WTC11 (cell line): ENCODE measurements around the gene CAMTA1. TPM values are rescaled to one million over a fixed set of nuclear protein-coding genes. Genes with fewer than 3 reads are reported as not detected.
A peak's percentile ranks its signal among the peaks of the same experiment; 100 is the strongest.

Source experiments
- ATAC-seq: fragments of 200-7000 bp; cut with Tn5 transposase; 2 replicates; pipeline ENCODE4 v1.10.0; 2021; ENCODE audit warnings: mild to moderate bottlenecking, moderate library complexity
- CTCF ChIA-PET: fragments of 300-600 bp; sonication (Branson Sonifier 250); formaldehyde crosslinking; loops from one replicate; lab custom pipeline; 2021; ENCODE audit warnings: antibody characterized with exemption; lab: Charles Lee
- POLR2A ChIA-PET: fragments of 350-600 bp; sonication (Branson Sonifier 250); formaldehyde crosslinking; loops from one replicate; lab custom pipeline; 2021; ENCODE audit warnings: antibody characterized with exemption; lab: Charles Lee
- DNase-seq: peaks from one replicate; pipeline ENCODE4 v3.0.0; 2021; ENCODE audit warnings: low spot score
- H3K27ac Mint-ChIP-seq: 2 replicates; pipeline ENCODE4 v1.8.0; 2021; ENCODE audit warnings: mixed read lengths
- H3K27me3 Mint-ChIP-seq: 2 replicates; pipeline ENCODE4 v1.8.0; 2021; ENCODE audit warnings: low read depth, mild to moderate bottlenecking, moderate library complexity, mixed read lengths
- H3K36me3 Mint-ChIP-seq: 2 replicates; pipeline ENCODE4 v1.8.0; 2021; ENCODE audit warnings: mixed read lengths
- H3K4me1 Mint-ChIP-seq: 2 replicates; pipeline ENCODE4 v1.8.0; 2022; ENCODE audit warnings: mixed read lengths
- H3K4me3 Mint-ChIP-seq: 2 replicates; pipeline ENCODE4 v1.8.0; 2021; ENCODE audit warnings: mild to moderate bottlenecking, moderate library complexity, mixed read lengths
- H3K9me3 Mint-ChIP-seq: 2 replicates; pipeline ENCODE4 v1.8.0; 2021; ENCODE audit warnings: mixed read lengths
- ATF3 ChIP-seq: sonication (generic); formaldehyde crosslinking; conservative IDR thresholded peaks from 2 replicates; pipeline ENCODE4 v1.8.1; 2022; ENCODE audit warnings: mild to moderate bottlenecking, missing genetic modification reagents
- CREB1 ChIP-seq: sonication (generic); formaldehyde crosslinking; IDR thresholded peaks from 2 replicates; pipeline ENCODE4 v1.8.0; 2023; ENCODE audit warnings: mild to moderate bottlenecking, missing genetic modification reagents
- CREM ChIP-seq: sonication (generic); formaldehyde crosslinking; IDR thresholded peaks from 2 replicates; pipeline ENCODE4 v1.8.1; 2022; ENCODE audit warnings: mild to moderate bottlenecking, missing genetic modification reagents, moderate library complexity
- IRF1 ChIP-seq: sonication (generic); formaldehyde crosslinking; IDR thresholded peaks from 2 replicates; pipeline ENCODE4 v1.8.0; 2023; ENCODE audit warnings: missing genetic modification reagents
- KAT7 ChIP-seq: sonication (generic); formaldehyde crosslinking; IDR thresholded peaks from 2 replicates; pipeline ENCODE4 v1.8.1; 2023; ENCODE audit warnings: missing genetic modification reagents, mild to moderate bottlenecking, borderline replicate concordance
- MLX ChIP-seq: sonication (generic); formaldehyde crosslinking; IDR thresholded peaks from 2 replicates; pipeline ENCODE4 v1.8.1; 2023; ENCODE audit warnings: mild to moderate bottlenecking, missing genetic modification reagents, moderate library complexity
- NFE2L1 ChIP-seq: sonication (generic); formaldehyde crosslinking; IDR thresholded peaks from 2 replicates; pipeline ENCODE4 v1.8.1; 2023; ENCODE audit warnings: missing genetic modification reagents
- NR3C1 ChIP-seq: sonication (generic); formaldehyde crosslinking; conservative IDR thresholded peaks from 2 replicates; pipeline ENCODE4 v1.8.1; 2023; ENCODE audit warnings: low read depth, mild to moderate bottlenecking, missing genetic modification reagents
- SMAD4 ChIP-seq: sonication (generic); formaldehyde crosslinking; IDR thresholded peaks from 2 replicates; pipeline ENCODE4 v1.8.0; 2022; ENCODE audit warnings: mild to moderate bottlenecking, missing genetic modification reagents
- STAT6 ChIP-seq: sonication (generic); formaldehyde crosslinking; conservative IDR thresholded peaks from 2 replicates; pipeline ENCODE4 v1.8.1; 2023; ENCODE audit warnings: mild to moderate bottlenecking, low read depth, missing genetic modification reagents, moderate library complexity
- TCF7 ChIP-seq: sonication (generic); formaldehyde crosslinking; IDR thresholded peaks from 2 replicates; pipeline ENCODE4 v1.8.0; 2022; ENCODE audit warnings: mild to moderate bottlenecking, low read depth, missing genetic modification reagents, moderate library complexity
- TEAD4 ChIP-seq: sonication (generic); formaldehyde crosslinking; IDR thresholded peaks from 2 replicates; pipeline ENCODE4 v1.8.0; 2022; ENCODE audit warnings: mild to moderate bottlenecking, missing genetic modification reagents
- ZNF219 ChIP-seq: sonication (generic); formaldehyde crosslinking; IDR thresholded peaks from 2 replicates; pipeline ENCODE4 v1.8.0; 2023; ENCODE audit warnings: missing genetic modification reagents, mild to moderate bottlenecking, borderline replicate concordance
- ZNF423 ChIP-seq: fragments of 250-450 bp; sonication (Bioruptor Pico); IDR thresholded peaks from 2 replicates; pipeline ENCODE4 v2.1.2; 2022; ENCODE audit warnings: mild to moderate bottlenecking, moderate library complexity
- total RNA-seq: library from RNA; stranded (reverse); gene quantifications from 3 replicates; pipeline ENCODE4 v1.2.3, GENCODE V29; 2021
- TF ChIP-seq, protein P1 (sequence below): sonication (generic); formaldehyde crosslinking; IDR thresholded peaks from 2 replicates; pipeline ENCODE4 v1.8.1; 2023; ENCODE audit warnings: mild to moderate bottlenecking, missing genetic modification reagents, moderate library complexity

CAMTA1 gene
- total RNA-seq, 1 experiment from 2014 or later = 86.4 TPM

GRCh38 chr1:7501084-7501491 is 715.8 kb downstream of the CAMTA1 start:
- ChIA-PET POLR2A (no interaction called here), CTCF (interaction anchor here (0.9 kb wide), 1 partner anchor 146 kb away, joined by 3 read pairs; no protein-coding TSS in a partner anchor)
- no peak for DNase-seq
- TF ChIP-seq MLX (no peak), TEAD4 (no peak), CREM (CRISPR knock-in tag) (no peak), SMAD4 (no peak), NFE2L1 (CRISPR knock-in tag) (no peak), ZNF219 (CRISPR knock-in tag) (no peak), CREB1 (CRISPR knock-in tag) (no peak), NR3C1 (CRISPR knock-in tag) (no peak), STAT6 (CRISPR knock-in tag) (no peak)
- TF ChIP-seq, protein P1, sequence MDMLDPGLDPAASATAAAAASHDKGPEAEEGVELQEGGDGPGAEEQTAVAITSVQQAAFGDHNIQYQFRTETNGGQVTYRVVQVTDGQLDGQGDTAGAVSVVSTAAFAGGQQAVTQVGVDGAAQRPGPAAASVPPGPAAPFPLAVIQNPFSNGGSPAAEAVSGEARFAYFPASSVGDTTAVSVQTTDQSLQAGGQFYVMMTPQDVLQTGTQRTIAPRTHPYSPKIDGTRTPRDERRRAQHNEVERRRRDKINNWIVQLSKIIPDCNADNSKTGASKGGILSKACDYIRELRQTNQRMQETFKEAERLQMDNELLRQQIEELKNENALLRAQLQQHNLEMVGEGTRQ (CRISPR knock-in tag) = no peak
- Mint-ChIP-seq H3K9me3 (no peaks in the 10 kb centered on the region), H3K36me3 (no peaks in the 10 kb centered on the region), H3K27ac (no peak overlapping the region), H3K27me3 (no peaks in the 10 kb centered on the region), H3K4me1 (peaks cover 2% of the 10 kb centered on the region; the same call in 1 of the 2 replicates), H3K4me3 (no peak overlapping the region)
- no peak; the same call in 1 of the 2 replicates for ATAC-seq

GRCh38 chr1:7501723-7502603 is 716.7 kb downstream of the CAMTA1 start:
- Mint-ChIP-seq H3K27me3 (no peaks in the 10 kb centered on the region), H3K4me1 (peaks cover 2% of the 10 kb centered on the region; the same call in 1 of the 2 replicates), H3K9me3 (no peaks in the 10 kb centered on the region), H3K27ac (no peak overlapping the region), H3K4me3 (no peak overlapping the region), H3K36me3 (no peaks in the 10 kb centered on the region)
- DNase-seq (no peak), ATAC-seq (no peak)
- TF ChIP-seq ZNF423 (peak; percentile 95), IRF1 (CRISPR knock-in tag) (no peak), ATF3 (no peak), TCF7 (CRISPR knock-in tag) (no peak), KAT7 (CRISPR knock-in tag) (no peak), STAT6 (CRISPR knock-in tag) (no peak), ZNF219 (CRISPR knock-in tag) (no peak)
- CTCF ChIA-PET = no interaction called here
- POLR2A ChIA-PET = no interaction called here
